HG03159 (cell line): ENCODE results near the gene TXNL4A.
A peak's percentile ranks its signal among the peaks of the same experiment; 100 is the strongest.
"Not testable (repeated sequence)": the region's sequence is repeated elsewhere in the genome, so short reads cannot be mapped to it uniquely, and the experiment has no call there.

ENCODE experiments used
- ATAC-seq: cut with Tn5 transposase; IDR thresholded peaks from one replicate; pipeline ENCODE4 v1.9.1; 2021; ENCODE audit warnings: mild to moderate bottlenecking, moderate library complexity; ENCODE audit not compliant: unreplicated experiment

The TXNL4A gene, protein sequence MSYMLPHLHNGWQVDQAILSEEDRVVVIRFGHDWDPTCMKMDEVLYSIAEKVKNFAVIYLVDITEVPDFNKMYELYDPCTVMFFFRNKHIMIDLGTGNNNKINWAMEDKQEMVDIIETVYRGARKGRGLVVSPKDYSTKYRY

GRCh38 chr18:79988451-79989194, at the start of gene TXNL4A:
Gene TXNL4A (minus strand): TSS chr18:79988563. CDS start chr18:79988392, 171 bp downstream.
- ATAC-seq: peak; percentile 96

DNA sequence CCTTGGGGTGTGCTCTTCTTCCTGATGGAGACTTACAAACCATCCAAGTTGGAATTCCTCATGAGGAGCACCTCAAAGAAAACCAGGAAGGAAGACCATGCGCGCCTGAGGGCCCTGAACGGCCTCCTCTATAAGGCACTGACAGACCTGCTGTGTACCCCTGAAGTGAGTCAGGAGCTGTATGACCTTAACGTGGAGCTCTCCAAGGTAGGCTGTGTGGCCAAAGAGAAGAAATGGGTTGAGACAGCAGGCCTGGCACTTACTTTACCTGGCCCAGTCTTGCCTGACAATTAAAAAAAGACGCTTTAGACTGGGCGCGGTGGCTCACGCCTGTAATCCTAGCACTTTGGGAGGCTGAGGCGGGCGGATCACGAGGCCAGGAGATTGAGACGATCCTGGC, 48.9 kb upstream of the TXNL4A start:
- ATAC-seq: no peak

- ATAC-seq: no peak
These were observed 47.6 kb upstream of the TXNL4A start for GRCh38 chr18:80035997-80036396.

DNA sequence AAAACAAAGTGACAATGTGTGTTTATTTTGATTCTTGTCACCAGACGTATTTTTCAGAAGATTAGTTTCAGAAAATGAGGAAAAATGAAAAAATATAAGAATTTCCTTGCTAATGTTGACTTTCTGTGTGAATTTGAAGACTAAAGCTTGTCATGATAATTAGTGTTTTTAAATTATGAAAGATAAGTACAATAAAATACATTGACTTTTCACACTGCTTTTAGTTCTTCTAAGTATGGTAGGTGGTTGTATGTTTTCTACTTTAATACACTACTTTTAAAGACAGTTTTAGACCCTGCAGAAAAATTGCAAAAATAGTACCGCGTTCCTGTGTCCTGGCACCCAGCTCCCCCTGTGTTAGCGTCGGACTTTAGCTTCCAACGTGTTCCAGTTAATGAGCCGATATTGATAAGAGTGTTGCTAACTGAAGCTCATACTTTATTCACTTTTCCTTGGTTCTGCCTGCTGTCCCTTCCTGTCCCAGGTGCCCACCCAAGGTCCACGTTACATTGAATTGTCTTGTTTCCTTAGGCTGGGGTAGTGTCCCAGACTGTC, 46.6 kb upstream of the TXNL4A start:
- ATAC-seq: no peak

DNA sequence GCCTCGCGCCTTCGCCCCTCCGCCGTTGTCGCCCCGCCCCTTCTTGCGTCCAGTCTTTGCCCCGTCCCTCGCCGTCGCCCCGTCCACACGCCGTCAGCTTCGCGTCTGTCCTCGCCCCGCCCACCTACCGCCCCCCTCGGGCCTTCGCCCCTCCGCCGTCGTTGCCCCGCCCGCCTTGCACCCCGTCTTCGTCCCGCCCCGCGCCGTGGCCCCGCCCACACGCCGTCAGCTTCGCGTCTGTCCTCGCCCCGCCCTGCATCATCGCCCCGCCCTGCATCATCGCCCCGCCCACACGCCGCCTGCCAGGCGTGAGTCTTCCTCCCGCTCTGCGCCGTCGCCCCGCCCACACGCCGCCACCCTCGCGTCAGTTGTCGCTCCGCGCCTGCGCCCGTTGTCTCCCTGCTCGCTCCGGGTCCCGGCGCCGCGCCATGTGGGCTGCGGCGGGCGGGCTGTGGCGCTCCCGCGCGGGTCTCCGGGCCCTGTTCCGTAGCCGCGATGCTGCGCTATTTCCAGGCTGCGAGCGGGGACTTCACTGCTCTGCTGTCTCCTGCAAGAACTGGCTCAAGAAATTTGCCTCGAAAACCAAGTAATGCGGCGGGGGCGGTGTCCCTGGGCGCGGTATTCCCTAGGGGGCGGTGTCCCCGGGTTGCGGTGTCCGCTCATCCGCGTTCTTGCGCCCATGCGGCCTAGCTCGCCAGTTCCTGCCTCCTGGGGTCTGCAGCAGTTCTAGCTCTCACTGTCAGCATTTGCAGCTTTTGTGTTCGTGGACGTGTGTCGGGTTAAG, 45.9 kb upstream of the TXNL4A start, which contains the start of gene RBFA:
Gene RBFA (plus strand): TSS at position 367 of the 784 bp plus-strand sequence. CDS start 62 bp downstream, at position 429.
- peak; percentile 72 for ATAC-seq

- ATAC-seq: peak; percentile 55
These were observed 45.1 kb upstream of the TXNL4A start for GRCh38 chr18:80033181-80034067.

DNA sequence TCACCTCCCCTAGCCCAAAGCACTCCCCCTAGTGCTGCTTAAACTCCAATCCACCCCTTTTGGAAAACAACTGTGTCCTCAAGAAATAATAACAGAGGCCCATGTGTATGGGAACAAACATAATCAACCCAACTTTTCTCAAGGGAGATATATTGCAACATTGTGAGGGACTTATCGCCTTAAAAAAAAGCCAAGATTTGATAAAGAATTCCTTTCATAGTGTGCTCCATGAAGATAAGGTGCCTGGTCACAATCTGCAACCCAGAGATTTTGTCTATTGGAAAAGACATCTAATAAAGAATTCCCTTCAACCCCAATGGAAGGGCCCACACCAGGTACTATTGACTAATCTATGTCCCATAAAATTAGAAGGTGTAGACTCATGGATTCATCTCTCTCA, 41.3 kb upstream of the TXNL4A start:
- no peak for ATAC-seq

DNA sequence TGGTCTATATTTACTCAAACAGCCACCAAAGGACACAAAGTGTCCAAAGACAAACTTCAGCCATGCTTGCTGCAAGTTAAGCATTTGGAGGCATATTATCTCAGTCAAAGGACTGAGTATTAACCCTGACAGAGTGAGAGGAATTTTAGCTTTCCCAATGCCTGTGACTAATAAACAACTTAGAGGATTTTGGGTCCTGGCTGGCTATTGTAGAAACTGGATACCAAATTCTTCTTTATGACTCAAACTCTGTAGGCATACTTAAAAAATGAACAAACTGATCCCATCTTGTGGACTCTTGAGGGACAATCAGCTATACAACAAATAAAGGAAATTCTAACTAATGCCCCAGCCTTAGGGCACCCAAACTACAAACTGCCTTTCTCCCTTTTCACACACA, 39.4 kb upstream of the TXNL4A start:
- ATAC-seq: not testable (repeated sequence)

DNA sequence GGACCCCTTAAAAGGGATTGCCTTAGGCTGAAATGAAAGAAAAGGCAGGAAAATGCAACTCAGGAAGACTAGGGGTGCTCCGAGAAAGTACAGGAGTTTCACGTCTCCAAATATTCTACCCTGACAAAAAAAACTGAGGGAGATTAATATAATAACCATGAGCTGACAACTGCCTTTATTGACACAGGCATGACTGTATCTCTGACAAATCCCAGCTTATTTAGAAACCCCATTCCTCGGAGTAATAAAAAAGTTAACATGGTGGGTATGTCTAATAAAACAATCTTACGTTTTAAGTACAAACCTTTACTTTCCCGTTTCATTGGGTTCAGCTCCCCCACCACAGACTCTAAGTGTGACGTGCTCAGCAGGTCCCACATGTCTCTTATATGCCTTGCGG, 38.0 kb upstream of the TXNL4A start:
- ATAC-seq: no peak

- ATAC-seq: no peak
These were observed 34.8 kb upstream of the TXNL4A start for GRCh38 chr18:80023173-80023572.

GRCh38 chr18:80022613-80023012, 34.2 kb upstream of the TXNL4A start:
- no peak for ATAC-seq

GRCh38 chr18:80012714-80013113, 24.4 kb upstream of the TXNL4A start:
- ATAC-seq: no peak

- not testable (repeated sequence) for ATAC-seq
These were observed 23.3 kb upstream of the TXNL4A start for GRCh38 chr18:80011496-80012137.

GRCh38 chr18:80010551-80010906, 22.2 kb upstream of the TXNL4A start:
- no peak for ATAC-seq

DNA sequence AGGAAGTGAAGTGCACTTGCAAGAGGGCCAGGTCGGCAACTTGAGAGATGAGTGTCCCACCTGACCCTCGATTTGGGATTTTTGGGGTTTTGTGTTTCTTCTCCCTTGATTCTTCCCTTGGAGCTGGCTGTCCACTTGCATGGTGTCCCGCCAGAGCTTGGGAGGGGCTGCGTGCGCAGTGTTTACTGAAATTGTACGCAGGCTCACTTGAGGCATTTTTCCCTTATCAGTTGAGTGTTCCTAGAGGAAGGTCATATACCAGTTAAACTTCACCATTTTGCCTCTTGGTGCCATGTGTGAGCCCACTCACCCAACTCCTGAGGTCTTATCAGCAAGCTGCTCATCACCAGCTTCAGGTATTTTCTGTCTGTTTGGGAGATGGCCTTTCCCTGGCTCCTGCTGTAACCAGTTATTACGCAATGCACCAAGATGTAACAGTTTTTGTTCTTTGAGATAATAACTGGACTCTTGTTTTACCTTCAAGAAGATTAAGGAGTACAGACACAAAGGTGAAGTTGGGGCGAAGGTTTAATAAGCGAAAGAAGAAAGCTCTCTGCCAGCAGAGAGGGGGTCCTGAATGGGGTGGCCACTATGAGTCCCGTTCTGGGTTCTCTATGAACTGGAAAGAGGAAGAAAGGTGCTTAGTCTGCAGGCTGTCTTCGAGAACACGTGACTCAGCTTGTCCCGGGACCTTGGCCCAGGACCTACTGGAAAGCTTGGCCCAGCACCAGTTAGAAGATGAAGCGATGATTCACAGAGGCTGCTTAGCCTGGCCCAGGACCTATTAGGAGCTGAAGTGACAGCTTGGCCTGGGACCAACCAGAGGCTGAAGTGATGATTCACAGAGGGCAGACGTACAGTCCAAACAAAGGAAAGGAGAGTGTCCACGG, 21.5 kb upstream of the TXNL4A start:
- no peak for ATAC-seq

- ATAC-seq: no peak
These were observed 18.4 kb upstream of the TXNL4A start for GRCh38 chr18:80006724-80007123.

- no peak for ATAC-seq
These were observed 16.4 kb upstream of the TXNL4A start for GRCh38 chr18:80004600-80005342.

DNA sequence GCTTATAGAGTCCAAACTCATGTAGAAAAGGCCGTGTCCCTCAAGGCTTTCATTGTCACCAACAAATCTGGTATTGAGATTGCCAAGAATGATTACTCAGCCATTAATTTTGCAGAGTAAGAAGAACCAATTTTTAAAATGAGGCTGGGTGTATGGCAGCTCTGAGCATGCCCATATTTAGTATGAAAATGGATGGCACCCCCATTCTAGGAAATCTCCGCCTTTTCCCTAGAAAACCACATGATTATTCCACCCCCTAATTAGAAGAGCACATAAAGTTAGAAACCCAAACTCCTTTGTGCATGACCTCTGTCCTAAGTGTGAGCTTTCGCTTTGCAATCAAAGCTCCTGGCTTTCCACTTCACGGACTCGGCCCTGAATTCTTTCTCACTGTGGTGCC, 14.1 kb upstream of the TXNL4A start:
- no peak for ATAC-seq
